HG03571 (cell line): ENCODE results near the gene TENT4A.

Source experiments
- ATAC-seq: cut with Tn5 transposase; IDR thresholded peaks from one replicate; pipeline ENCODE4 v1.9.1; 2021; ENCODE audit not compliant: unreplicated experiment

The TENT4A gene

DNA sequence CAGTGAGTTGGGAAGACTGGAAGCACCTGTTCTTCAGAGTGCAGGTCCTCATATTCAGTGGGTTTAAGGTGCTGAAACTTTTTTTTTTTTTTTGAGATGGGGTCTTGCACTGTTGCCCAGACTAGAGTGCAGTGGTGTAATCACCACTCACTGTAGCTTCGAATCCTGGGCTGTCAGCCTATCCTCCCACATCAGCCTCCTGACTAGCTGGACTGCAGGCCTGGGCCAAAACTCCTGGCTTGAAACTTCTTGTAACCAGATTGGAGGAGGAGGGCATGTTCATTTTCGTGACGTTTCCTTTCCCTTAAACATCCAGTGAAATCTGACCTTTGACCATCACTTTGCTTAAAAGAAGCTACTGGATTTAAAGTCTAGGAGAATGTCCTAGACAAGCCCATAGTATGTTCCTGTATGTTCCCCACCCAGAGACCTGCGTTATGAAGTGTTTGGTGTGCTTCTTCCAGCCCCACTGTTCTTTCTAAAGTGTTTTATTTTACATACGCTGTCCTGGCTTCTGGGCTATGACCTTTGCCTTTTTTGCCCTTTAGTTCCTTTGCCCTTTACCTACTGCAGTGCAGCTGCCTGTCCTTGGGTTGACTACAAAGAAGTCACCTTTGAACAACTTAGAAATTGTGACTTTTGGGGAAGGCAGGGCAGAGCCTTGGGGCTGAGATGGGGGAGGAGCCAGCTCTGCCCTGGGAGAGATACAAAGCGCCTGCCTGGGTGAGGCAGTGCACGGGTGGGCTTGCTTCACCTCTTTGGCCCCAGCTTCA lies 18.4 kb downstream of the TENT4A start:
- no peak for ATAC-seq

DNA sequence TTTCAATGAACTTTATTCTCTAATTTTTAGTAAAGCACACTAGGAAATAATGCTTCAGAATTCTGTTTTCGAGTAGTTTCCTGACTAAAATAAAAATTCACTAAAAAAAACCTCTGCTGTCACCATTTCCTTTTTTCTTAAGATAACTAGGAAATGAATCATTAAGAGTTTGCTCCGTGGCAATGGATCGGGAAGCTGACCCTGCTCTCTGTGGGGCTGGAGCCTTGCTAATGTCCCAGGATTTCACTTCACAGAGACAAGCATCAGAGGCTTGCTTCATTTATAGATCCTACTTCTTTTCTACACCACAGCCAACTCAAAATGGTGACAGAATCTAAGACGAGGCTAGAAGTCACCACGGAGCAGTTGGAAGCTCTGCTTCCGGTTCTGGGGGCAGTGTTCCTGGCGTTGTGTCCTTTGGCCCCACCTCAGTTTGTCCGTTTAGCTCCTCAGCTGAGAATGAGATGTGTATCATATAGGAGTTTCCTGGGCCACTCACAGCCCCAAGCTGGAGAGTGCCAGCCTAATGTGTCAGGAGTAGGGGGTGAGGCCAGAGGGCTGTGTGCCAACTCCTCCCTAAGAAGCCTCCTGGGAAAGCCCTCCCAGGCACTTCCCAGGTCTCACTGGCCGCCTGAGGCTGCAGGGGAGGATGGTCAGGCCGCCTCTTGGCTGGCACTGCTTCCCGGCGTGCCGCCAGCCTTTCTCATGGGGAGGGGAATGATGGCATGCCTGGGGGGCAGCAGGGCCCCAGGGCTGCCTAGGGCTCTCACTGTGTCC lies 19.6 kb downstream of the TENT4A start:
- no peak for ATAC-seq

- ATAC-seq: no peak
Measured at GRCh38 chr5:6733411-6734242, 20.4 kb downstream of the TENT4A start.

GRCh38 chr5:6734243-6734700 lies 21.0 kb downstream of the TENT4A start:
- ATAC-seq: no peak

- peak; percentile 58 for ATAC-seq
Measured at GRCh38 chr5:6734781-6735180, 21.5 kb downstream of the TENT4A start.

GRCh38 chr5:6736106-6736505 lies 22.9 kb downstream of the TENT4A start:
- ATAC-seq: no peak

- ATAC-seq: no peak
Measured at GRCh38 chr5:6736524-6737042, 23.4 kb downstream of the TENT4A start.

DNA sequence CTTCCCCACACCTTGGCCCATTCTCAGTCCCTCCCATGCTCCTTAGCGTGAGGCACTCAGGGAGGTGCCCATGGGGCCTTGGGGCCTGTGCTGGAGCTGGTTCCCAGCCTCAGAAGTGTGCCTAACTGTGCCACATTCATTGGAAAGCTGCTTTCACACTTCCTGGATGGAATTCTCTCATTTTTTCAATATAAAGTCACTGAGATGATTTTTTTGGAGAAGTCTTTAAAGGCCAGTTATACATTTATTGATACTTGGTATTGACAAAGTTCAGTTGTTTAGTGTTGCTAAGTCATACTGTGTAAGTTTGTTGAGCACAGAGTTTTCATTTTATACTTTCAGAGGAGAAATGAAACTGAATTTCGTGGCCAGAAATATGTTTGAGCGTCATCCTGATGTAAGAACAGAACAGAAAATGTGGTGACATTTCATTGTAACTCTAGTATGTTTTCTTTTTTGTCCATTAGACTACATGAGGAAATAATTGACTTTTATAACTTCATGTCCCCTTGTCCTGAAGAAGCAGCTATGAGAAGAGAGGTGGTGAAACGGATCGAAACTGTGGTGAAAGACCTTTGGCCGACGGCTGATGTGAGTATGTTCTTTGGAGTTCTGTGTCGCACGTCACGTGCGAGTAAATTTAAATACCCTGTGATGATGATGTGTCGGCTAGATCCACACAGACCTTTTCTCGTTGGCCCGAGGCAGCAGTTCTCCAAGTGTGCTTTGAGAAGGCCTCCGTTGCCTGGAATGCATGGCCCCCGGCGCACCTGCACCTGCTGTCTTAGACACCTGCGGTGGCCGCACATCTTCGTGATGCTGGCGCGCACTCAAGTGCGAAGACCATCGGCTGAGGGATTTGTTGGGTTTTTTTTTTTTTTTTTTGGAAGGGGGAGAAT lies 24.1 kb downstream of the TENT4A start:
- ATAC-seq: peak; percentile 55

GRCh38 chr5:6739603-6740002 lies 26.4 kb downstream of the TENT4A start:
- no peak for ATAC-seq

- ATAC-seq: no peak
Measured at GRCh38 chr5:6740586-6741150, 27.4 kb downstream of the TENT4A start.

- no peak for ATAC-seq
Measured at GRCh38 chr5:6742081-6742758, 29.0 kb downstream of the TENT4A start.

DNA sequence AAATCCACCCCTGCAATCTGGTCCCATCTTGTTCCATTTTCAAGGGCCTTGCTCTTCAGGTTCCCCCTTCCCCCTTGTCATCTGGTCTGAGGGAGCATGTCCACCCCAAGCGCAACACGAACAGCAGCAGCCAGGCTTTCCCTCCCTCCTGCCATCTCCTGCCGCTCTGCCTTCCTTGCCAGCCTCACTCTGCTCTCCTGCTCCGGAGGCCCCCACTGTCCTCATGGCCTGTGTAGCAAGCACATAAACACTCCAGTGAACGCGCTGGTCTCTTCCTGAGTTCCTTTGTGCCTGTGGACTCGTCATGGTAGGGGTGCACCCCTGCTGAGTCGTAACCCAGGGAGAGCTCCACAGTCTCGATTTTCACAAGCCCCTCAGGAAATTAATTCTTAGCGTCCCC lies 29.9 kb downstream of the TENT4A start:
- ATAC-seq: no peak

- no peak for ATAC-seq
Measured at GRCh38 chr5:6744841-6745705, 31.8 kb downstream of the TENT4A start.

GRCh38 chr5:6745706-6746222 lies 32.5 kb downstream of the TENT4A start:
- ATAC-seq: no peak

DNA sequence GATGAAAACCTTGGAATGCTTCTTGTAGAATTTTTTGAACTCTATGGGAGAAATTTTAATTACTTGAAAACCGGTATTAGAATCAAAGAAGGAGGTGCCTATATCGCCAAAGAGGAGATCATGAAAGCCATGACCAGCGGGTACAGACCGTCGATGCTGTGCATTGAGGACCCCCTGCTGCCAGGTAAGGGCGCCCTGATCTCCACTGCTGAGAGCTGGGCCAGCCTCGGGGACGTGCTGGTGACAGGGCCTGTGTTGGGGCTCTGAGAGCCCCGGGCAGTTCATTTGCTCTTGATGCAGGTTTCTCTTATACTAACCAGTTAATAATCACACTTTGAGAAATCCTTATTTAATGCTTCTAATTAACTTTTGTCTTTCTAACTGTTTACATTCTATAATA lies 33.0 kb downstream of the TENT4A start:
- ATAC-seq: no peak

GRCh38 chr5:6747103-6747502 lies 33.9 kb downstream of the TENT4A start:
- no peak for ATAC-seq

GRCh38 chr5:6748142-6748541 lies 34.9 kb downstream of the TENT4A start:
- no peak for ATAC-seq
